Pancreas (tissue), 10 donors: ENCODE measurements around the gene S1PR3. TPM values are rescaled to one million over a fixed set of nuclear protein-coding genes. Genes with fewer than 3 reads are reported as not detected.

Experiments
- ATAC-seq, 4 donors: fragments of 200-7000 bp; cut with Tn5 transposase; one replicate each; pipeline versions ENCODE4 v1.8.0 to v1.9.1; 2020; ENCODE audit warnings: mild to moderate bottlenecking in 4 of 4, moderate library complexity in 4 of 4
- DNase-seq, 6 donors: peaks; one replicate each; pipeline ENCODE4 v3.0.0-alpha.2; 2020
- FAIRE-seq: peaks from 2 replicates; lab custom pipeline; 2012; peaks lifted over from hg19 to GRCh38; lab: Jason Lieb, UNC
- H3K27ac ChIP-seq, 4 donors: fragments of 200-600 bp; sonication (generic); 1 replicate in 3 of 4; 2 replicates in 1 of 4; pipeline versions ENCODE4 v1.5.0 to v1.8.0; 2020
- H3K27me3 ChIP-seq, 4 donors: fragments of 200-600 bp; one replicate each; pipeline ENCODE4 v1.8.0; 2021
- H3K36me3 ChIP-seq, 3 donors: fragments of 200-600 bp; sonication (generic) in 1 of 3; one replicate each; pipeline versions ENCODE4 v1.5.0 to v1.8.0; 2020 to 2021
- H3K4me1 ChIP-seq, 3 donors: fragments of 200-600 bp; one replicate each; pipeline ENCODE4 v1.8.0; 2021
- H3K4me3 ChIP-seq, 4 donors: fragments of 200-600 bp; sonication (generic) in 2 of 4; one replicate each; pipeline versions ENCODE4 v1.5.0 to v1.8.0; 2020 to 2021
- H3K9me3 ChIP-seq, 4 donors: fragments of 200-600 bp; one replicate each; pipeline ENCODE4 v1.8.0; 2021
- WGBS, 2 donors: extraction: QIAGEN DNeasy Blood & Tissue Kit; methylation state at CpG; one replicate each; pipeline ENCODE4 v1.1.7; 2013; 5-methylcytosine and 5-hydroxymethylcytosine counted together
- intact Hi-C, 3 donors: fragments of 100-400 bp; cut with DNase I; formaldehyde crosslinking; loops; one replicate each; pipeline versions ENCODE4 v1.11.1 to v1.14.2; 2022
- polyA plus RNA-seq, 2 donors: library from polyadenylated mRNA; stranded (reverse); fragments of 200-250 nt; gene quantifications; one replicate each; pipeline ENCODE4 v1.2.3, GENCODE V29; 2013
- total RNA-seq, 6 donors: library from RNA; stranded (reverse); fragmentation: NEBNext Ultra II Directional in 4 of 6; extraction: Animal tissue kit (Norgen Biotek cat#: 25700) in 4 of 6; gene quantifications; one replicate each; pipeline versions ENCODE4 v1.2.1 to v1.2.4, GENCODE V29; 2021 to 2023
- TF ChIP-seq, protein P1 (sequence below), 4 donors: fragments of 200-600 bp; sonication (generic) in 3 of 4; IDR thresholded peaks; one replicate each; pipeline versions ENCODE4 v1.5.0 to v1.8.0; 2021; ENCODE audit warnings: antibody characterized with exemption in 4 of 4
- donor health status: healthy with polysubstance abuse.
- donor health status: DM: no; HTN: no; CAD: no; lungs with moderate emphysema.
- donor health status: DM: no; HTN: no; CAD: no.
- donor health status: control.
- donor health status: control.
- donor health status: Bipolar disorder and iron deficiency.
- donor health status: DM: yes; HTN: yes; CAD: no.
- donor health status: DM: no; HTN: no; CAD: no.
- donor health status: DM: no; HTN: no; CAD: no.
- donor health status: DM: yes; HTN: yes; CAD: no.

Gene S1PR3
- total and polyA plus RNA-seq, 8 donors = 1.4 to 4.1 (median 2.2) TPM

- ATAC-seq (no peak), FAIRE-seq (no peak), DNase-seq (no peak)
- H3K36me3 ChIP-seq = no peaks in the 10 kb centered on the region
- intact Hi-C loops = no loop called here
- TF ChIP-seq, protein P1, sequence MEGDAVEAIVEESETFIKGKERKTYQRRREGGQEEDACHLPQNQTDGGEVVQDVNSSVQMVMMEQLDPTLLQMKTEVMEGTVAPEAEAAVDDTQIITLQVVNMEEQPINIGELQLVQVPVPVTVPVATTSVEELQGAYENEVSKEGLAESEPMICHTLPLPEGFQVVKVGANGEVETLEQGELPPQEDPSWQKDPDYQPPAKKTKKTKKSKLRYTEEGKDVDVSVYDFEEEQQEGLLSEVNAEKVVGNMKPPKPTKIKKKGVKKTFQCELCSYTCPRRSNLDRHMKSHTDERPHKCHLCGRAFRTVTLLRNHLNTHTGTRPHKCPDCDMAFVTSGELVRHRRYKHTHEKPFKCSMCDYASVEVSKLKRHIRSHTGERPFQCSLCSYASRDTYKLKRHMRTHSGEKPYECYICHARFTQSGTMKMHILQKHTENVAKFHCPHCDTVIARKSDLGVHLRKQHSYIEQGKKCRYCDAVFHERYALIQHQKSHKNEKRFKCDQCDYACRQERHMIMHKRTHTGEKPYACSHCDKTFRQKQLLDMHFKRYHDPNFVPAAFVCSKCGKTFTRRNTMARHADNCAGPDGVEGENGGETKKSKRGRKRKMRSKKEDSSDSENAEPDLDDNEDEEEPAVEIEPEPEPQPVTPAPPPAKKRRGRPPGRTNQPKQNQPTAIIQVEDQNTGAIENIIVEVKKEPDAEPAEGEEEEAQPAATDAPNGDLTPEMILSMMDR (IDR thresholded peaks at IDR 0.05) = no peak
- no peak overlapping the region for H3K4me3 ChIP-seq
- H3K27ac ChIP-seq = no peak overlapping the region
- 54 to 65% methylated on average over 5 of the region's 5 CpGs for WGBS, 2 donors
- H3K27me3 ChIP-seq = no peaks in the 10 kb centered on the region
- H3K9me3 ChIP-seq = no peaks in the 10 kb centered on the region
- H3K4me1 ChIP-seq = peaks cover 0 to 16% (median 9%) of the 10 kb centered on the region in 3 donors
Measured at GRCh38 chr9:88947581-88948573, 43.4 kb upstream of the S1PR3 start.

GRCh38 chr9:88949425-88949824, 41.8 kb upstream of the S1PR3 start:
- H3K4me3 ChIP-seq = no peak overlapping the region
- H3K27ac ChIP-seq = no peak overlapping the region
- intact Hi-C loops = no loop called here
- no peaks in the 10 kb centered on the region for H3K27me3 ChIP-seq
- DNase-seq (peak in 2 of 6 donors; percentile 25 to 45), FAIRE-seq (no peak), ATAC-seq (peak; percentile 66 to 84 (median 69))
- WGBS, 2 donors = 12 to 16% methylated on average over 9 of the region's 9 CpGs
- no peaks in the 10 kb centered on the region for H3K9me3 ChIP-seq
- TF ChIP-seq, protein P1 (IDR thresholded peaks at IDR 0.05) = no peak
- peaks cover 0 to 16% (median 7%) of the 10 kb centered on the region in 3 donors for H3K4me1 ChIP-seq
- H3K36me3 ChIP-seq = no peaks in the 10 kb centered on the region

GRCh38 chr9:88949961-88950340, 41.3 kb upstream of the S1PR3 start:
- DNase-seq = no peak
- no peak overlapping the region for H3K27ac ChIP-seq
- H3K36me3 ChIP-seq = no peaks in the 10 kb centered on the region
- intact Hi-C loops = no loop called here
- FAIRE-seq = no peak
- no peaks in the 10 kb centered on the region for H3K9me3 ChIP-seq
- H3K27me3 ChIP-seq = no peaks in the 10 kb centered on the region
- no peak overlapping the region for H3K4me3 ChIP-seq
- TF ChIP-seq, protein P1 (IDR thresholded peaks at IDR 0.05) = no peak
- 56 to 73% methylated on average over 1 of the region's 1 CpG for WGBS, 2 donors
- H3K4me1 ChIP-seq = peaks cover 0 to 16% (median 7%) of the 10 kb centered on the region in 3 donors
- ATAC-seq = no peak

- Histone ChIP-seq H3K9me3 (no peaks in the 10 kb centered on the region), H3K27ac (no peak overlapping the region), H3K36me3 (no peaks in the 10 kb centered on the region), H3K4me3 (no peak overlapping the region), H3K27me3 (no peaks in the 10 kb centered on the region), H3K4me1 (peaks cover 0 to 16% (median 7%) of the 10 kb centered on the region in 3 donors)
- no peak for FAIRE-seq
- DNase-seq = no peak
- intact Hi-C loops = no loop called here
- TF ChIP-seq, protein P1 (IDR thresholded peaks at IDR 0.05) = no peak
- 59 to 66% methylated on average over 10 of the region's 10 CpGs for WGBS, 2 donors
- peak; percentile 30 to 72 (median 46) for ATAC-seq
Measured at GRCh38 chr9:88950341-88951154, 40.7 kb upstream of the S1PR3 start.
